ENCODE results near the gene SHMT1. TPM values are rescaled to one million over a fixed set of nuclear protein-coding genes. Genes with fewer than 3 reads are reported as not detected.
"Not testable (repeated sequence)": the region's sequence is repeated elsewhere in the genome, so short reads cannot be mapped to it uniquely, and the experiment has no call there.

SHMT1 gene
- total RNA-seq, 1 donor from 2014 or later, result 7.9 TPM

- DNase-seq, result no peak
- Mint-ChIP-seq H3K36me3 (ENCODE audit: unreplicated experiment) (no peaks in the 10 kb centered on the region), H3K9me3 (ENCODE audit: unreplicated experiment) (peaks cover 2% of the 10 kb centered on the region), H3K27me3 (ENCODE audit: unreplicated experiment) (peaks cover 7% of the 10 kb centered on the region), H3K27ac (ENCODE audit: unreplicated experiment) (no peak overlapping the region), H3K4me1 (ENCODE audit: low read depth, unreplicated experiment) (no peaks in the 10 kb centered on the region), H3K4me3 (ENCODE audit: unreplicated experiment) (no peak overlapping the region)
- TF ChIP-seq, protein P1, sequence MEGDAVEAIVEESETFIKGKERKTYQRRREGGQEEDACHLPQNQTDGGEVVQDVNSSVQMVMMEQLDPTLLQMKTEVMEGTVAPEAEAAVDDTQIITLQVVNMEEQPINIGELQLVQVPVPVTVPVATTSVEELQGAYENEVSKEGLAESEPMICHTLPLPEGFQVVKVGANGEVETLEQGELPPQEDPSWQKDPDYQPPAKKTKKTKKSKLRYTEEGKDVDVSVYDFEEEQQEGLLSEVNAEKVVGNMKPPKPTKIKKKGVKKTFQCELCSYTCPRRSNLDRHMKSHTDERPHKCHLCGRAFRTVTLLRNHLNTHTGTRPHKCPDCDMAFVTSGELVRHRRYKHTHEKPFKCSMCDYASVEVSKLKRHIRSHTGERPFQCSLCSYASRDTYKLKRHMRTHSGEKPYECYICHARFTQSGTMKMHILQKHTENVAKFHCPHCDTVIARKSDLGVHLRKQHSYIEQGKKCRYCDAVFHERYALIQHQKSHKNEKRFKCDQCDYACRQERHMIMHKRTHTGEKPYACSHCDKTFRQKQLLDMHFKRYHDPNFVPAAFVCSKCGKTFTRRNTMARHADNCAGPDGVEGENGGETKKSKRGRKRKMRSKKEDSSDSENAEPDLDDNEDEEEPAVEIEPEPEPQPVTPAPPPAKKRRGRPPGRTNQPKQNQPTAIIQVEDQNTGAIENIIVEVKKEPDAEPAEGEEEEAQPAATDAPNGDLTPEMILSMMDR (IDR thresholded peaks at IDR 0.05; ENCODE audit: partially characterized antibody, unreplicated experiment), result no peak
Observed at GRCh38 chr17:18380471-18381157, 17.3 kb upstream of the SHMT1 start.

- Mint-ChIP-seq H3K27me3 (ENCODE audit: unreplicated experiment) (peaks cover 5% of the 10 kb centered on the region), H3K27ac (ENCODE audit: unreplicated experiment) (no peak overlapping the region)
Observed at GRCh38 chr17:18379246-18380146, 16.1 kb upstream of the SHMT1 start.

GRCh38 chr17:18378614-18379013, 15.3 kb upstream of the SHMT1 start:
- DNase-seq; H3K36me3 Mint-ChIP-seq (ENCODE audit: unreplicated experiment); H3K9me3 Mint-ChIP-seq (ENCODE audit: unreplicated experiment); H3K27ac Mint-ChIP-seq (ENCODE audit: unreplicated experiment); H3K4me1 Mint-ChIP-seq (ENCODE audit: low read depth, unreplicated experiment); H3K4me3 Mint-ChIP-seq (ENCODE audit: unreplicated experiment); H3K27me3 Mint-ChIP-seq (ENCODE audit: unreplicated experiment): not testable (repeated sequence)

More at GRCh38 chr17:18379246-18380146, 16.1 kb upstream of the SHMT1 start:
- TF ChIP-seq, protein P1 (IDR thresholded peaks at IDR 0.05; ENCODE audit: partially characterized antibody, unreplicated experiment), result no peak
- Mint-ChIP-seq H3K36me3 (ENCODE audit: unreplicated experiment) (no peaks in the 10 kb centered on the region), H3K4me1 (ENCODE audit: low read depth, unreplicated experiment) (no peaks in the 10 kb centered on the region), H3K9me3 (ENCODE audit: unreplicated experiment) (peaks cover 2% of the 10 kb centered on the region), H3K4me3 (ENCODE audit: unreplicated experiment) (no peak overlapping the region)
- DNase-seq, result no peak

DNA sequence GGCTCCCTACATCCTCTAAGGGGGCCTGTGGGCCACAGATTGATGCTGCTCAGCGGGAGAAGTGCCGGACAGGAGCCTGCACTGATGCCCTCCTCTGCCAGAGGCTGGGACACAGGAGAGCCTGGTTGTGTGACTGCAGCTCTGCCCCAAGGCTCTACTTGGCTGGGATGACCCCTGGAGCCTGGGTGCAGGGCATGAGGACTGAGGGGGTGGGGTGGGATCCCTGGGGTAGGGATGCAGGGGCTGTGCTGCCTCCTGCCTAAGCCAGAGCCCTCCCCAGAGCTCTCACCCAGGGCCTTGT, 14.8 kb upstream of the SHMT1 start:
- no peak overlapping the region for H3K27ac Mint-ChIP-seq (ENCODE audit: unreplicated experiment)
- H3K4me3 Mint-ChIP-seq (ENCODE audit: unreplicated experiment), result no peak overlapping the region
- peaks cover 2% of the 10 kb centered on the region for H3K9me3 Mint-ChIP-seq (ENCODE audit: unreplicated experiment)
- H3K4me1 Mint-ChIP-seq (ENCODE audit: low read depth, unreplicated experiment), result no peaks in the 10 kb centered on the region
- no peaks in the 10 kb centered on the region for H3K36me3 Mint-ChIP-seq (ENCODE audit: unreplicated experiment)
- DNase-seq, result no peak
- TF ChIP-seq, protein P1 (IDR thresholded peaks at IDR 0.05; ENCODE audit: partially characterized antibody, unreplicated experiment), result no peak
- H3K27me3 Mint-ChIP-seq (ENCODE audit: unreplicated experiment), result peaks cover 5% of the 10 kb centered on the region

- no peaks in the 10 kb centered on the region for H3K36me3 Mint-ChIP-seq (ENCODE audit: unreplicated experiment)
- peak; percentile 49 for DNase-seq
- peaks cover 2% of the 10 kb centered on the region for H3K9me3 Mint-ChIP-seq (ENCODE audit: unreplicated experiment)
- H3K27me3 Mint-ChIP-seq (ENCODE audit: unreplicated experiment), result peaks cover 6% of the 10 kb centered on the region
- H3K4me3 Mint-ChIP-seq (ENCODE audit: unreplicated experiment), result no peak within 1 kb of the TSS
- TF ChIP-seq, protein P1 (IDR thresholded peaks at IDR 0.05; ENCODE audit: partially characterized antibody, unreplicated experiment), result no peak
- H3K27ac Mint-ChIP-seq (ENCODE audit: unreplicated experiment), result no peak within 1 kb of the TSS
- H3K4me1 Mint-ChIP-seq (ENCODE audit: low read depth, unreplicated experiment), result no peaks in the 10 kb centered on the region
Observed at GRCh38 chr17:18377437-18378204, 14.3 kb upstream of the SHMT1 start, which contains the start of gene EVPLL. EVPLL (plus strand) TSS chr17:18377778; CDS start chr17:18380938, 3,160 bp downstream.
